IMR-90 (cell line): ENCODE results near the gene KLHDC3.

Experiments used
- SMC3 ChIP-seq: fragments of 150-350 bp; IDR thresholded peaks from 2 replicates; pipeline ENCODE4 v1.6.1; 2016; ENCODE audit warnings: low read depth, mild to moderate bottlenecking, antibody characterized with exemption, low read length, moderate library complexity
- TF ChIP-seq, protein P1 (sequence below): conservative IDR thresholded peaks from 2 replicates; pipeline ENCODE4 v1.5.1; 2012; ENCODE audit warnings: mild to moderate bottlenecking, low read depth, low read length, improper control_type of control experiment

DNA sequence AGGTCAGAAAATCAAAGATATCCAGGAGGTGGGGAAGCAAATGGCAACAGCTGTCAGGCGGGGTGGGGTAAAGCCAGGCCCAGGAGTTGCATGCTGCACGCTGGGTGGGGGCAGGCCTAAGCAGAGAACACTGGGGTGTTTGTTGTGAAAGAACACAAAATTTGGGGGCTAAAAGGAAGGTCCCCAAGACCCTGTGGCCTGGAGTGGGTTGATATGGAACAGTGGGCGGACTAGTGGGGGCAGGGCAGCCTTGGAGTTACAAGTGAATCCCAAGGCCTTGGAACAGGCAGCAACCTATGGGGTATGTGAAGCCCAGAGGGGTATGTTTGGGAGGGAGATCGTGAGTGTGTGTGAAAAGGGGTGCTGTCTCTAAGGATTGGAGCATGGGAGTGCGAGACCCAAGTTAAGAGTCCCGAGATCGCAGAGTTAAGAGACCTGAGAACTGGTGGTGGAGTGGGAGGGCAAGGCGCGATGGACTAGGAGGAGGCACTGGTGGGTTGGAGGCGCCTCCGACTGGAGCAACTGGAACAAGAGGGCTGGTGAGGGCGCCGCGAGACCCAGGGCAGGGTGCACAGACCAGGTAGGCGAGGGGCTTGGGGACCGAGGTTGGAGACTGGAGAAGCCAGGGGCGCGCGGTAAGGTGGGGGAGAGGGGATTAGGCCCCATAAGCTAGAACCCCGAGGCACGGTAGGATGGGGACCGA, 38.9 kb downstream of the KLHDC3 start:
- TF ChIP-seq, protein P1, sequence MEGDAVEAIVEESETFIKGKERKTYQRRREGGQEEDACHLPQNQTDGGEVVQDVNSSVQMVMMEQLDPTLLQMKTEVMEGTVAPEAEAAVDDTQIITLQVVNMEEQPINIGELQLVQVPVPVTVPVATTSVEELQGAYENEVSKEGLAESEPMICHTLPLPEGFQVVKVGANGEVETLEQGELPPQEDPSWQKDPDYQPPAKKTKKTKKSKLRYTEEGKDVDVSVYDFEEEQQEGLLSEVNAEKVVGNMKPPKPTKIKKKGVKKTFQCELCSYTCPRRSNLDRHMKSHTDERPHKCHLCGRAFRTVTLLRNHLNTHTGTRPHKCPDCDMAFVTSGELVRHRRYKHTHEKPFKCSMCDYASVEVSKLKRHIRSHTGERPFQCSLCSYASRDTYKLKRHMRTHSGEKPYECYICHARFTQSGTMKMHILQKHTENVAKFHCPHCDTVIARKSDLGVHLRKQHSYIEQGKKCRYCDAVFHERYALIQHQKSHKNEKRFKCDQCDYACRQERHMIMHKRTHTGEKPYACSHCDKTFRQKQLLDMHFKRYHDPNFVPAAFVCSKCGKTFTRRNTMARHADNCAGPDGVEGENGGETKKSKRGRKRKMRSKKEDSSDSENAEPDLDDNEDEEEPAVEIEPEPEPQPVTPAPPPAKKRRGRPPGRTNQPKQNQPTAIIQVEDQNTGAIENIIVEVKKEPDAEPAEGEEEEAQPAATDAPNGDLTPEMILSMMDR, result no peak
- no peak for TF ChIP-seq SMC3
